ENCODE measurements around the gene PDZD7. TPM values are rescaled to one million over a fixed set of nuclear protein-coding genes. Genes with fewer than 3 reads are reported as not detected.

The PDZD7 gene
- polyA plus RNA-seq, 1 of the 3 experiments (the other 2 are of a cell fraction), result 1.9 TPM

DNA sequence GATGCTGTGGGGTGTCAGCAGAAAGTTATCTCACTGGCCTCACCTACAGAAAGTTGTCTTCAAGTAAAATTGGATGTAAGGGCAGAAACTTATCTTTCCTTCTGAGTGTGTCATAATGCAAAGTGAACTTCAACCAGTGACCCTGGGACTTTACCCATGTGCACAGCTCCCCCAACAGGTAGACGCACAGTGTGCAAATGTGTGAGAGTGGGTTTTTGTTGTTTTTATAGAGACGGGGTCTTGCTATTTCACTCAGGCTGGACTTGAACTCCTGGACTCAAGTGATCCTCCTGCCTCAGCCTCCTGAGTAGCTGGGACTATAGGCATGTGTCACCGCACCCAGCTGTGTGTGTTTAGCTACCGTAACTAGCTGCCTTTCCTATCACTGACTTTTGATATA is 24.5 kb upstream of the PDZD7 start:
- POLR2A ChIA-PET, result interaction anchor here (1.8 kb wide), 1 partner anchor 12 kb away, joined by 5 read pairs; no protein-coding TSS in a partner anchor

DNA sequence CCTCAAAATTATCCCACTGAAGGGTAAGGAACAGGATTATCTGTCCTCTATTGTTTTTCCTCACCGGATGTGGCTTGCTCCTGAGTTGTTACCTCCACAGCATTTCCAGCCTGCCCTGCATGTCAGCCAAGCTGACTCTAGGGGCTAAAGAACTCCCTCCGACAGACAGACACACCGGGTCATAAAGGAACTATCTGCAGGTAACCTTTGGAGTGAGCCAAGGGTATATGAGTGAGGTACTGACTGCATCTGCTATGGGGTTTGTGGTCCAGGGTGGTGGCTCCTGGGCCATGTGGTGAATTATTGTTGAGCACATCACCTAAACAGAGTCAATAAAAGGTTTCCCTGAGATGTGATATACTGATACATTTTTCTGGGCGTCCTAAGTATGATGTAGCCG is 23.9 kb upstream of the PDZD7 start:
- no peak overlapping the region for H3K9ac ChIP-seq
- H3K27me3 ChIP-seq (ENCODE audit: insufficient read depth), result no peaks in the 10 kb centered on the region
- TF ChIP-seq RAD21 (IDR thresholded peaks at IDR 0.05; ENCODE audit: low read length) (no peak), FOXM1 (IDR thresholded peaks at IDR 0.05; ENCODE audit: low read depth) (no peak), FOSL2 (IDR thresholded peaks at IDR 0.05; ENCODE audit: borderline replicate concordance, low read depth) (no peak), MEF2A (IDR thresholded peaks at IDR 0.05; ENCODE audit: borderline replicate concordance, low read depth) (no peak), RXRA (IDR thresholded peaks at IDR 0.05; ENCODE audit: borderline replicate concordance, low read depth) (no peak), GABPA (IDR thresholded peaks at IDR 0.05; ENCODE audit: low read depth) (no peak), NRF1 (IDR thresholded peaks at IDR 0.05; ENCODE audit: low read depth, low read length) (no peak), RCOR1 (IDR thresholded peaks at IDR 0.05; ENCODE audit: low read length) (no peak), TEAD4 (IDR thresholded peaks at IDR 0.05; ENCODE audit: borderline replicate concordance, insufficient read depth) (no peak), RFX5 (IDR thresholded peaks at IDR 0.05; ENCODE audit: low read length) (no peak)
- TF ChIP-seq, protein P1, sequence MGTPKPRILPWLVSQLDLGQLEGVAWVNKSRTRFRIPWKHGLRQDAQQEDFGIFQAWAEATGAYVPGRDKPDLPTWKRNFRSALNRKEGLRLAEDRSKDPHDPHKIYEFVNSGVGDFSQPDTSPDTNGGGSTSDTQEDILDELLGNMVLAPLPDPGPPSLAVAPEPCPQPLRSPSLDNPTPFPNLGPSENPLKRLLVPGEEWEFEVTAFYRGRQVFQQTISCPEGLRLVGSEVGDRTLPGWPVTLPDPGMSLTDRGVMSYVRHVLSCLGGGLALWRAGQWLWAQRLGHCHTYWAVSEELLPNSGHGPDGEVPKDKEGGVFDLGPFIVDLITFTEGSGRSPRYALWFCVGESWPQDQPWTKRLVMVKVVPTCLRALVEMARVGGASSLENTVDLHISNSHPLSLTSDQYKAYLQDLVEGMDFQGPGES (IDR thresholded peaks at IDR 0.05; ENCODE audit: low read depth, low read length), result no peak
- TF ChIP-seq, protein P2, sequence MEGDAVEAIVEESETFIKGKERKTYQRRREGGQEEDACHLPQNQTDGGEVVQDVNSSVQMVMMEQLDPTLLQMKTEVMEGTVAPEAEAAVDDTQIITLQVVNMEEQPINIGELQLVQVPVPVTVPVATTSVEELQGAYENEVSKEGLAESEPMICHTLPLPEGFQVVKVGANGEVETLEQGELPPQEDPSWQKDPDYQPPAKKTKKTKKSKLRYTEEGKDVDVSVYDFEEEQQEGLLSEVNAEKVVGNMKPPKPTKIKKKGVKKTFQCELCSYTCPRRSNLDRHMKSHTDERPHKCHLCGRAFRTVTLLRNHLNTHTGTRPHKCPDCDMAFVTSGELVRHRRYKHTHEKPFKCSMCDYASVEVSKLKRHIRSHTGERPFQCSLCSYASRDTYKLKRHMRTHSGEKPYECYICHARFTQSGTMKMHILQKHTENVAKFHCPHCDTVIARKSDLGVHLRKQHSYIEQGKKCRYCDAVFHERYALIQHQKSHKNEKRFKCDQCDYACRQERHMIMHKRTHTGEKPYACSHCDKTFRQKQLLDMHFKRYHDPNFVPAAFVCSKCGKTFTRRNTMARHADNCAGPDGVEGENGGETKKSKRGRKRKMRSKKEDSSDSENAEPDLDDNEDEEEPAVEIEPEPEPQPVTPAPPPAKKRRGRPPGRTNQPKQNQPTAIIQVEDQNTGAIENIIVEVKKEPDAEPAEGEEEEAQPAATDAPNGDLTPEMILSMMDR (IDR thresholded peaks at IDR 0.05), result no peak
- DNase-seq, result no peak
- peaks cover 8 to 10% of the 10 kb centered on the region in 2 experiments; a peak in 2 of 4 replicates for H3K4me1 ChIP-seq (ENCODE audit: control insufficient read depth in 1 of 2, insufficient read depth in 2 of 2, low read depth in 1 of 2, low read length in 1 of 2)
- no peak overlapping the region for H3K4me3 ChIP-seq (ENCODE audit: low read depth in 2 of 2, low read length in 1 of 2)
- WGBS (ENCODE audit: low lambda C conversion rate), result 100% methylated on average over 5 of the region's 5 CpGs
- H4K20me1 ChIP-seq (ENCODE audit: insufficient read depth), result no peaks in the 10 kb centered on the region
- peaks cover 11% of the 10 kb centered on the region for H3F3A ChIP-seq (replicated peaks; ENCODE audit: insufficient read depth)
- ChIA-PET POLR2A (interaction anchor here (1.8 kb wide), 1 partner anchor 12 kb away, joined by 5 read pairs; no protein-coding TSS in a partner anchor), CTCF (interaction anchor here (1.0 to 18.9 kb wide), 9 partner anchors 11 to 85 kb away, joined by 3 to 234 read pairs (median 11); no protein-coding TSS in a partner anchor)
- H3K79me2 ChIP-seq (ENCODE audit: insufficient read depth), result peaks cover 67% of the 10 kb centered on the region
- no peak overlapping the region for H2AFZ ChIP-seq (ENCODE audit: low read depth)
- no peaks in the 10 kb centered on the region for H3K36me3 ChIP-seq (replicated peaks in 1 of 2; ENCODE audit: control insufficient read depth in 1 of 2, insufficient read depth in 2 of 2, low read length in 1 of 2)
- no peak overlapping the region for H3K4me2 ChIP-seq
- H3K9me3 ChIP-seq, result no peaks in the 10 kb centered on the region
- H3K9me2 ChIP-seq, result no peaks in the 10 kb centered on the region
- no peak overlapping the region for H3K27ac ChIP-seq (ENCODE audit: low read depth in 2 of 2, low read length in 1 of 2)

More for the DNA sequence above, 24.5 kb upstream of the PDZD7 start:
- Histone ChIP-seq H3K4me1 (ENCODE audit: control insufficient read depth in 1 of 2, insufficient read depth in 2 of 2, low read depth in 1 of 2, low read length in 1 of 2) (peaks cover 8 to 9% of the 10 kb centered on the region in 2 experiments; a peak in 2 of 4 replicates), H4K20me1 (ENCODE audit: insufficient read depth) (no peaks in the 10 kb centered on the region), H3K27me3 (ENCODE audit: insufficient read depth) (no peaks in the 10 kb centered on the region), H3K9ac (no peak overlapping the region), H3K79me2 (ENCODE audit: insufficient read depth) (peaks cover 72% of the 10 kb centered on the region), H3F3A (replicated peaks; ENCODE audit: insufficient read depth) (peaks cover 13% of the 10 kb centered on the region), H3K9me2 (no peaks in the 10 kb centered on the region), H3K4me3 (ENCODE audit: low read depth in 2 of 2, low read length in 1 of 2) (no peak overlapping the region), H3K9me3 (no peaks in the 10 kb centered on the region), H3K4me2 (no peak overlapping the region), H3K36me3 (replicated peaks in 1 of 2; ENCODE audit: control insufficient read depth in 1 of 2, insufficient read depth in 2 of 2, low read length in 1 of 2) (no peaks in the 10 kb centered on the region), H3K27ac (ENCODE audit: low read depth in 2 of 2, low read length in 1 of 2) (no peak overlapping the region), H2AFZ (ENCODE audit: low read depth) (no peak overlapping the region)
- CTCF ChIA-PET, result interaction anchor here (0.6 to 18.9 kb wide), 13 partner anchors 9 to 85 kb away, joined by 3 to 234 read pairs (median 4); no protein-coding TSS in a partner anchor
- DNase-seq, result no peak
- TF ChIP-seq RAD21 (IDR thresholded peaks at IDR 0.05; ENCODE audit: low read length) (peak; percentile 40), RFX5 (IDR thresholded peaks at IDR 0.05; ENCODE audit: low read length) (no peak)
- WGBS (ENCODE audit: low lambda C conversion rate), result 98% methylated on average over 3 of the region's 4 CpGs
